H1 (cell line): Measurements from ENCODE around the gene MSH5. TPM values are rescaled to one million over a fixed set of nuclear protein-coding genes. Genes with fewer than 3 reads are reported as not detected.

Source experiments
- CTCF ChIA-PET: fragments of 300-600 bp; sonication (Branson Sonifier 250); formaldehyde crosslinking; loops from one replicate; lab custom pipeline; 2021; ENCODE audit not compliant: partially characterized antibody; lab: Charles Lee
- POLR2A ChIA-PET: fragments of 300-600 bp; sonication (Branson Sonifier 250); formaldehyde crosslinking; loops from one replicate; lab custom pipeline; 2021; ENCODE audit warnings: inconsistent platforms; ENCODE audit not compliant: partially characterized antibody; lab: Charles Lee
- DNase-seq, 2 experiments: peaks; one replicate each; pipeline versions ENCODE4 v3.0.0 to v3.0.0-alpha.2; 2010 to 2022; ENCODE audit warnings: low spot score in 2 of 2, low read depth in 1 of 2, mixed read lengths in 1 of 2
- FAIRE-seq: peaks from 2 replicates; lab custom pipeline; 2011; peaks lifted over from hg19 to GRCh38; lab: Jason Lieb, UNC
- H2AFZ ChIP-seq: 2 replicates; pipeline ENCODE4 v1.8.1; 2012; ENCODE audit warnings: low read length, inconsistent platforms
- H2AK5ac ChIP-seq: 2 replicates; pipeline ENCODE4 v1.6.1; 2013; ENCODE audit warnings: low read depth, low read length
- H2BK120ac ChIP-seq: replicated peaks from 2 replicates; pipeline ENCODE3; 2013; ENCODE audit warnings: low read depth, low read length, inconsistent platforms
- H2BK12ac ChIP-seq: 2 replicates; pipeline ENCODE4 v1.6.1; 2013; ENCODE audit warnings: low read depth, low read length
- H2BK15ac ChIP-seq: 2 replicates; pipeline ENCODE4 v1.6.1; 2013; ENCODE audit warnings: low read length
- H2BK20ac ChIP-seq: 2 replicates; pipeline ENCODE4 v1.6.1; 2013; ENCODE audit warnings: low read length
- H2BK5ac ChIP-seq: 2 replicates; pipeline ENCODE4 v1.6.1; 2013; ENCODE audit warnings: low read depth, low read length
- H3K14ac ChIP-seq: 2 replicates; pipeline ENCODE4 v1.6.1; 2013; ENCODE audit warnings: inconsistent platforms; ENCODE audit not compliant: insufficient read length
- H3K18ac ChIP-seq: 2 replicates; pipeline ENCODE4 v1.6.1; 2013; ENCODE audit warnings: low read length; ENCODE audit errors: extremely low read depth
- H3K23ac ChIP-seq: 2 replicates; pipeline ENCODE4 v1.6.1; 2013; ENCODE audit warnings: inconsistent platforms; ENCODE audit not compliant: insufficient read length
- H3K23me2 ChIP-seq: 2 replicates; pipeline ENCODE4 v1.6.1; 2013; ENCODE audit warnings: low read depth, low read length
- H3K27ac ChIP-seq: 2 replicates; pipeline ENCODE4 v1.6.1; 2011; ENCODE audit warnings: low read depth, low read length, inconsistent platforms
- H3K27me3 ChIP-seq, 4 experiments: replicated peaks in 1 of 4; 1 replicate in 1 of 4; 2 replicates in 3 of 4; pipeline versions ENCODE4 v1.6.1 to v1.8.1; 2011 to 2013; ENCODE audit warnings: low read length in 3 of 4, mild to moderate bottlenecking in 3 of 4, inconsistent platforms in 2 of 4, mixed read lengths in 2 of 4, moderate library complexity in 1 of 4; ENCODE audit not compliant: control insufficient read depth in 3 of 4, insufficient read depth in 3 of 4; ENCODE audit errors: extremely low read depth in 1 of 4
- H3K36me3 ChIP-seq, 4 experiments: 2 replicates each; pipeline versions ENCODE4 v1.6.1 to v1.8.1; 2011 to 2013; ENCODE audit warnings: mild to moderate bottlenecking in 4 of 4, low read length in 3 of 4, moderate library complexity in 2 of 4, control low read depth in 1 of 4, inconsistent platforms in 1 of 4; ENCODE audit not compliant: insufficient read depth in 4 of 4, control insufficient read depth in 2 of 4
- H3K4ac ChIP-seq: replicated peaks from 2 replicates; pipeline ENCODE3; 2013; ENCODE audit warnings: low read length, low read depth, mixed read lengths, inconsistent platforms; ENCODE audit not compliant: insufficient read length
- H3K4me1 ChIP-seq, 4 experiments: replicated peaks in 1 of 4; 1 replicate in 1 of 4; 2 replicates in 3 of 4; pipeline versions ENCODE4 v1.6.1 to v1.8.1; 2011 to 2013; ENCODE audit warnings: low read length in 3 of 4, inconsistent platforms in 2 of 4, mixed read lengths in 1 of 4; ENCODE audit not compliant: insufficient read depth in 4 of 4, control insufficient read depth in 3 of 4
- H3K4me2 ChIP-seq, 2 experiments: 2 replicates each; pipeline versions ENCODE4 v1.6.1 to v1.8.1; 2011 to 2013; ENCODE audit warnings: low read depth in 2 of 2, low read length in 2 of 2, control low read depth in 1 of 2, inconsistent platforms in 1 of 2, mild to moderate bottlenecking in 1 of 2; ENCODE audit not compliant: insufficient read depth in 1 of 2
- H3K4me3 ChIP-seq, 4 experiments: fragments of 200-600, 300-600 bp in 1 of 4; sonication (generic), shearing (Covaris generic), sonication (Bioruptor Twin) in 1 of 4; 2 replicates each; pipeline versions ENCODE4 v1.5.1 to v1.8.1; 2011 to 2016; ENCODE audit warnings: low read length in 4 of 4, low read depth in 3 of 4, control low read depth in 2 of 4, inconsistent platforms in 2 of 4, mild to moderate bottlenecking in 2 of 4, mixed read lengths in 1 of 4, moderate library complexity in 1 of 4; ENCODE audit not compliant: insufficient read depth in 2 of 4; ENCODE audit errors: extremely low read depth in 1 of 4
- H3K56ac ChIP-seq: replicated peaks from 2 replicates; pipeline ENCODE3; 2013; ENCODE audit warnings: low read depth, mild to moderate bottlenecking, mixed read lengths, low read length, inconsistent platforms; ENCODE audit not compliant: insufficient read length
- H3K79me1 ChIP-seq: 2 replicates; pipeline ENCODE4 v1.6.1; 2013; ENCODE audit warnings: low read depth, low read length, control low read depth
- H3K79me2 ChIP-seq, 2 experiments: 2 replicates each; pipeline versions ENCODE4 v1.6.1 to v1.8.1; 2012 to 2013; ENCODE audit warnings: low read length in 2 of 2, mild to moderate bottlenecking in 2 of 2, inconsistent platforms in 1 of 2; ENCODE audit not compliant: insufficient read depth in 2 of 2, control insufficient read depth in 1 of 2
- H3K9ac ChIP-seq, 4 experiments: replicated peaks in 1 of 4; 1 replicate in 1 of 4; 2 replicates in 3 of 4; pipeline versions ENCODE4 v1.6.1 to v1.8.1; 2011 to 2013; ENCODE audit warnings: low read depth in 3 of 4, low read length in 3 of 4, control low read depth in 2 of 4, mild to moderate bottlenecking in 2 of 4, moderate library complexity in 2 of 4, inconsistent platforms in 1 of 4; ENCODE audit errors: extremely low read depth in 1 of 4
- H3K9me3 ChIP-seq, 2 experiments: 2 replicates each; pipeline versions ENCODE4 v1.6.1 to v1.8.1; 2012 to 2013; ENCODE audit warnings: mild to moderate bottlenecking in 2 of 2, moderate library complexity in 2 of 2, control low read depth in 1 of 2, inconsistent platforms in 1 of 2, low read depth in 1 of 2, low read length in 1 of 2, mixed read lengths in 1 of 2; ENCODE audit not compliant: insufficient read depth in 2 of 2
- H4K20me1 ChIP-seq, 2 experiments: replicated peaks in 1 of 2; 2 replicates each; pipeline versions ENCODE3 to v1.8.1; 2011 to 2013; ENCODE audit warnings: inconsistent platforms in 2 of 2, low read length in 2 of 2, mild to moderate bottlenecking in 1 of 2; ENCODE audit not compliant: insufficient read depth in 2 of 2, control insufficient read depth in 1 of 2
- H4K5ac ChIP-seq: 2 replicates; pipeline ENCODE4 v1.6.1; 2013; ENCODE audit warnings: low read length, low read depth, mixed read lengths, inconsistent platforms; ENCODE audit not compliant: insufficient read length
- H4K8ac ChIP-seq: 2 replicates; pipeline ENCODE4 v1.8.0; 2013; ENCODE audit warnings: mild to moderate bottlenecking, moderate library complexity, low read length, inconsistent platforms; ENCODE audit not compliant: insufficient read depth; ENCODE audit errors: extremely low read depth
- H4K91ac ChIP-seq: replicated peaks from 2 replicates; pipeline ENCODE3; 2013; ENCODE audit warnings: low read length, mixed read lengths, inconsistent platforms; ENCODE audit not compliant: insufficient read length
- ASH2L ChIP-seq: fragments of 200-600, 300-600 bp; sonication (generic); IDR thresholded peaks from one replicate; pipeline ENCODE4 v1.7.1; 2017; ENCODE audit warnings: low read length
- BACH1 ChIP-seq: IDR thresholded peaks from 2 replicates; pipeline ENCODE4 v1.6.1; 2012; ENCODE audit warnings: low read length, improper control_type of control experiment
- CEBPB ChIP-seq: IDR thresholded peaks from 2 replicates; pipeline ENCODE4 v1.6.1; 2012; ENCODE audit warnings: low read depth, low read length
- CHD2 ChIP-seq: IDR thresholded peaks from 2 replicates; pipeline ENCODE4 v1.6.1; 2012; ENCODE audit warnings: low read length, improper control_type of control experiment
- EZH2 ChIP-seq: fragments of 200-600 bp; sonication (generic); IDR thresholded peaks from 2 replicates; pipeline ENCODE4 v1.7.1; 2012; ENCODE audit warnings: low read depth, mild to moderate bottlenecking, moderate library complexity, low read length, inconsistent platforms; ENCODE audit not compliant: severe bottlenecking
- FOSL1 ChIP-seq: IDR thresholded peaks from 2 replicates; pipeline ENCODE4 v1.6.1; 2011; ENCODE audit warnings: mild to moderate bottlenecking, low read depth, low read length, moderate library complexity; ENCODE audit not compliant: insufficient read depth
- GABPA ChIP-seq: IDR thresholded peaks from 2 replicates; pipeline ENCODE4 v1.6.1; 2011; ENCODE audit warnings: mild to moderate bottlenecking, low read length, moderate library complexity, borderline replicate concordance; ENCODE audit not compliant: insufficient read depth
- RAD21 ChIP-seq, 2 experiments: IDR thresholded peaks in 1 of 2; conservative IDR thresholded peaks in 1 of 2; 2 replicates each; pipeline ENCODE4 v1.6.1; 2011; ENCODE audit warnings: low read depth in 2 of 2, low read length in 2 of 2, improper control_type of control experiment in 1 of 2, inconsistent platforms in 1 of 2, mild to moderate bottlenecking in 1 of 2, moderate library complexity in 1 of 2
- RNF2 ChIP-seq: fragments of 200-900, 300-1000 bp; sonication (generic); IDR thresholded peaks from 2 replicates; pipeline ENCODE4 v1.7.1; 2016; ENCODE audit warnings: borderline replicate concordance, low read depth, mild to moderate bottlenecking, antibody characterized with exemption, low read length; ENCODE audit not compliant: poor library complexity, severe bottlenecking; ENCODE audit errors: missing control alignments
- SP1 ChIP-seq: IDR thresholded peaks from 2 replicates; pipeline ENCODE4 v1.6.1; 2011; ENCODE audit warnings: low read depth, low read length
- SP2 ChIP-seq: IDR thresholded peaks from 2 replicates; pipeline ENCODE4 v1.6.1; 2012; ENCODE audit warnings: mild to moderate bottlenecking, low read length, inconsistent platforms
- TAF7 ChIP-seq: optimal IDR thresholded peaks from 2 replicates; pipeline ENCODE3; 2011; ENCODE audit warnings: low read depth, mild to moderate bottlenecking, inconsistent platforms, low read length, moderate library complexity, borderline replicate concordance
- TCF12 ChIP-seq: IDR thresholded peaks from 2 replicates; pipeline ENCODE4 v1.6.1; 2011; ENCODE audit warnings: low read depth, mild to moderate bottlenecking, low read length
- TEAD4 ChIP-seq: IDR thresholded peaks from 2 replicates; pipeline ENCODE4 v1.6.1; 2012; ENCODE audit warnings: low read depth, low read length, inconsistent platforms, mixed read lengths
- YY1 ChIP-seq: IDR thresholded peaks from 2 replicates; pipeline ENCODE4 v1.6.1; 2011; ENCODE audit warnings: low read depth, mild to moderate bottlenecking, low read length
- WGBS, 2 experiments: shearing (Covaris generic) in 1 of 2; methylation state at CpG; one replicate each; pipeline versions ENCODE4 v1.1.6 to v1.1.7; 2013 to 2015; ENCODE audit warnings: low lambda C conversion rate in 2 of 2, mixed read lengths in 2 of 2, inconsistent platforms in 1 of 2, low coverage in 1 of 2, missing lambda C conversion rate in 1 of 2; ENCODE audit not compliant: insufficient replicate concordance in 2 of 2, insufficient coverage in 1 of 2, insufficient read length in 1 of 2; ENCODE audit errors: extremely low coverage in 1 of 2, missing lambda C conversion rate in 1 of 2; 5-methylcytosine and 5-hydroxymethylcytosine counted together
- polyA plus RNA-seq, 7 experiments: library from polyadenylated mRNA; depleted of rRNA in 3 of 7; stranded (reverse) in 5 of 7; unstranded in 2 of 7; fragments of >200 nt in 5 of 7; fragments of 200-250 nt in 2 of 7; gene quantifications; 1 replicate in 5 of 7; 2 replicates in 1 of 7; 4 replicates in 1 of 7; pipeline versions ENCODE4 v1.2.1 to v1.2.3, GENCODE V29; 2011 to 2013; ENCODE audit warnings: missing spikeins in 2 of 7, mixed read lengths in 2 of 7
- total RNA-seq: library from RNA; stranded (reverse); fragmentation: NEBNext Ultra II Directional; extraction: Animal tissue kit (Norgen Biotek cat#: 25700); gene quantifications from 2 replicates; pipeline ENCODE4 v1.2.1, GENCODE V29; 2021

MSH5 gene
- total and polyA plus RNA-seq, 2 of the 8 experiments (the other 6 are each of a cell fraction or from before 2014, with no cell fraction given): 25.3 to 26.5 TPM

- H3K4me2 ChIP-seq: no peak overlapping the region
- no peak overlapping the region for H3K18ac ChIP-seq
- H3K79me2 ChIP-seq: no peaks in the 10 kb centered on the region
- no peak for FAIRE-seq
- H4K91ac ChIP-seq: no peak overlapping the region
- no peak overlapping the region for H2AK5ac ChIP-seq
- no peak overlapping the region for H2BK5ac ChIP-seq
- H2BK12ac ChIP-seq: no peak overlapping the region
- DNase-seq: no peak
- no peaks in the 10 kb centered on the region for H3K79me1 ChIP-seq
- H3K14ac ChIP-seq: no peak overlapping the region
- H2BK15ac ChIP-seq: no peak overlapping the region
- CTCF ChIA-PET: interaction anchor here (0.9 to 5.8 kb wide), 19 partner anchors 8 to 105 kb away, joined by 3 to 26 read pairs (median 6); partner anchors contain the start of genes BAG6, CSNK2B, DDAH2 and GPANK1
- H4K20me1 ChIP-seq: no peaks in the 10 kb centered on the region
- no peak overlapping the region for H4K5ac ChIP-seq
- no peak overlapping the region for H3K56ac ChIP-seq
- no peaks in the 10 kb centered on the region for H3K23me2 ChIP-seq
- H3K9me3 ChIP-seq: no peaks in the 10 kb centered on the region
- H2BK20ac ChIP-seq: no peak overlapping the region
- H3K4ac ChIP-seq: no peak overlapping the region
- H3K4me3 ChIP-seq: no peak overlapping the region
- H3K27me3 ChIP-seq: no peaks in the 10 kb centered on the region
- POLR2A ChIA-PET: interaction anchor here (0.7 to 6.6 kb wide), 11 partner anchors 11 to 59 kb away, joined by 3 to 33 read pairs (median 4); partner anchors contain the start of genes ABHD16A, BAG6, GPANK1 and LY6G6D
- peaks cover 0 to 1% (median 0%) of the 10 kb centered on the region in 4 experiments; a peak in 2 of 7 replicates for H3K4me1 ChIP-seq
- H4K8ac ChIP-seq: no peak overlapping the region
- H3K23ac ChIP-seq: no peak overlapping the region
- H2BK120ac ChIP-seq: no peak overlapping the region
- 90% methylated on average over 6 of the region's 6 CpGs; no CpG with 5 or more reads in 1 of the 2 experiments for WGBS, 2 experiments
- H3K9ac ChIP-seq: no peak overlapping the region
- no peak overlapping the region for H3K27ac ChIP-seq
- peaks cover 8 to 28% (median 18%) of the 10 kb centered on the region in 4 experiments; a peak in 5 of 8 replicates for H3K36me3 ChIP-seq
- H2AFZ ChIP-seq: no peak overlapping the region
- no peak for TF ChIP-seq EZH2
- no peak for TF ChIP-seq TEAD4
- no peak for TF ChIP-seq SP1
- no peak for TF ChIP-seq CHD2
- no peak for TF ChIP-seq YY1
- TF ChIP-seq TAF7: no peak
- no peak for TF ChIP-seq RNF2
- no peak for TF ChIP-seq CEBPB
- TF ChIP-seq SP2: no peak
- TF ChIP-seq TCF12: no peak
- no peak for TF ChIP-seq RAD21 (IDR thresholded peaks at IDR 0.05 in 1 of 2, conservative IDR thresholded peaks at IDR 0.05 in 1 of 2; ENCODE audit: low read depth in 2 of 2, low read length in 2 of 2)
- TF ChIP-seq ASH2L: no peak
- no peak for TF ChIP-seq BACH1
- TF ChIP-seq FOSL1: no peak
- TF ChIP-seq GABPA: no peak
Measured at GRCh38 chr6:31691078-31691463, 48.7 kb upstream of the MSH5 start.
